HG03469 (cell line): ENCODE measurements around the gene SLAIN1.
A peak's percentile ranks its signal among the peaks of the same experiment; 100 is the strongest.
"Not testable (repeated sequence)": the region's sequence is repeated elsewhere in the genome, so short reads cannot be mapped to it uniquely, and the experiment has no call there.

Experiments used
- ATAC-seq: cut with Tn5 transposase; IDR thresholded peaks from one replicate; pipeline ENCODE4 v1.9.1; 2021; ENCODE audit warnings: mild to moderate bottlenecking, moderate library complexity, moderate number of reproducible peaks; ENCODE audit not compliant: unreplicated experiment

The SLAIN1 gene

GRCh38 chr13:77697217-77698103, at the start of gene SLAIN1:
Gene SLAIN1 (plus strand): TSS chr13:77697687. CDS start chr13:77697914, 227 bp downstream.
- ATAC-seq: peak; percentile 42

GRCh38 chr13:77650409-77650808, 47.1 kb upstream of the SLAIN1 start:
- ATAC-seq: no peak

GRCh38 chr13:77653301-77653700, 44.2 kb upstream of the SLAIN1 start:
- ATAC-seq: no peak

- not testable (repeated sequence) for ATAC-seq
Observed at GRCh38 chr13:77660016-77660415, 37.5 kb upstream of the SLAIN1 start.

- no peak for ATAC-seq
Observed at GRCh38 chr13:77660841-77661250, 36.6 kb upstream of the SLAIN1 start.

- not testable (repeated sequence) for ATAC-seq
Observed at GRCh38 chr13:77662301-77662700, 35.2 kb upstream of the SLAIN1 start.

GRCh38 chr13:77662831-77663230, 34.7 kb upstream of the SLAIN1 start:
- not testable (repeated sequence) for ATAC-seq

GRCh38 chr13:77674852-77675251, 22.6 kb upstream of the SLAIN1 start:
- no peak for ATAC-seq

GRCh38 chr13:77678691-77679235, 18.7 kb upstream of the SLAIN1 start:
- ATAC-seq: no peak

GRCh38 chr13:77687799-77688198, 9.7 kb upstream of the SLAIN1 start:
- no peak for ATAC-seq

- no peak for ATAC-seq
Observed at GRCh38 chr13:77691871-77692270, 5.6 kb upstream of the SLAIN1 start.

GRCh38 chr13:77692746-77693448, 4.6 kb upstream of the SLAIN1 start:
- no peak for ATAC-seq

GRCh38 chr13:77693449-77693940, 4.0 kb upstream of the SLAIN1 start:
- ATAC-seq: no peak

GRCh38 chr13:77696006-77696878, 1.2 kb upstream of the SLAIN1 start:
- no peak for ATAC-seq

- ATAC-seq: no peak
Observed at GRCh38 chr13:77696879-77697216, 639 bp upstream of the SLAIN1 start.

GRCh38 chr13:77698201-77699058, 943 bp downstream of the SLAIN1 start:
- peak; percentile 5 for ATAC-seq

- ATAC-seq: no peak
Observed at GRCh38 chr13:77699059-77699680, 1.7 kb downstream of the SLAIN1 start.

- no peak for ATAC-seq
Observed at GRCh38 chr13:77701305-77701704, 3.8 kb downstream of the SLAIN1 start.

GRCh38 chr13:77702366-77702765, 4.9 kb downstream of the SLAIN1 start:
- ATAC-seq: no peak
